ENCODE data around the gene TMEM120B.

Gene TMEM120B

DNA sequence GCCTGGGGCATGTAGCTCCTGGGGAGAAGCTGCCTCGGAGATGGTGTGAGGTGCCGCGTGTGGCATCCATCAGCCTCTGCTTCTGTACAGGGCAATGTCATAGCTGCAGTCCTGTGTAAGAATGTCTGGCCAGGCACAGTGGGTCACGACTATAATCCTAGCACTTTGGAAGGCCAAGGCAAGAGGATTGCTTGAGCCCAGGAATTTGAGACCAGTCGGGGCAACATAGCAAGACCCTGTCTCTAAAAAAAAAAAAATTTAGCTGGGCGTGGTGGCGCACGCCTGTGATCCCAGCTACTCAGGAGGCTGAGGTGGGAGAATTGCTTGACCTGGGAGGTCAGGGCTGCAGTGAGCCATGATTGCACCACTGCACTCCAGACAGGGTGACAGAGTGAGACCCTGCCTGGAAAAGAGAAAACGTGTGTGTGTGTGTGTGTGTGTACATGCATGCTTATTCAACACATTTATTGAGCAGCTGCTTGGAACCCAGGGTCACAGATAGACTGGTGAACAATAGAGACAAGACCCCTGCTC is 56.8 kb downstream of the TMEM120B start:
- Histone ChIP-seq H3K79me2 (ENCODE audit: low read length) (no peaks in the 10 kb centered on the region), H3K9me3 (ENCODE audit: insufficient read depth, low read length) (no peaks in the 10 kb centered on the region), H4K20me1 (ENCODE audit: insufficient read depth, low read length) (no peaks in the 10 kb centered on the region), H2AFZ (ENCODE audit: low read depth, low read length) (no peak overlapping the region), H3K27ac (ENCODE audit: low read length) (no peak overlapping the region), H3K4me2 (ENCODE audit: low read length) (no peak overlapping the region), H3K4me1 (ENCODE audit: low read length) (peaks cover 6% of the 10 kb centered on the region), H3K36me3 (replicated peaks; ENCODE audit: low read depth, low read length) (no peaks in the 10 kb centered on the region), H3K27me3 (ENCODE audit: low read depth, low read length) (no peaks in the 10 kb centered on the region), H3K9ac (ENCODE audit: low read length) (no peak overlapping the region), H3K4me3 (ENCODE audit: low read length) (no peak overlapping the region)
- TF ChIP-seq EZH2phosphoT487 (IDR thresholded peaks at IDR 0.05; ENCODE audit: low read depth) (no peak), CTCF (IDR thresholded peaks at IDR 0.05; ENCODE audit: low read depth, low read length) (no peak)

DNA sequence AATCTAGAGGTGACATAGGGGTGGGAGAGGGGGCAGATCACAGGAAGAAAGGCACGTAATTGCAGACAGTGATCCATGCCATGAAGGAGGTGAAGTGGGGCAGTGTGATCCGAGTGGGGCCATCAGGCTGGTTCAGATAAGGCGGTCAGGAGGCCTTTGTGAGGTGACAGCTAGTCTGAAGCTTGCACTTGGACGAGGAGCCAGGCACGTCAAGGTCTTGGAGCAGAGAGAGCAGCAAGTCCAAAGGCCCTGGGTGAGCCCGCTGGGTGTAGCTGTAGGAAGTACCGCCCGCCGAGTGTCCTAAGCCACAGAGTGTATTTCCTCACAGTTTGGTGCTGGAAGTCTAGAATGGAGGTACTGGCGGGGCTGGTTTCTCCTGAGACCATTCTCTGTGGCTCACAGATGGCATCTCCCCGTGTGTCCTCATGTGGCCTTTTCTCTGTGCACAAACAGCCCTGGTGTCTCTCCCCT is 57.3 kb downstream of the TMEM120B start:
- no peaks in the 10 kb centered on the region for H3K9me3 ChIP-seq (ENCODE audit: insufficient read depth, low read length)
- no peaks in the 10 kb centered on the region for H3K36me3 ChIP-seq (replicated peaks; ENCODE audit: low read depth, low read length)
- no peak for TF ChIP-seq CTCF (IDR thresholded peaks at IDR 0.05; ENCODE audit: low read depth, low read length)
- no peak for TF ChIP-seq EZH2phosphoT487 (IDR thresholded peaks at IDR 0.05; ENCODE audit: low read depth)
- peaks cover 6% of the 10 kb centered on the region for H3K4me1 ChIP-seq (ENCODE audit: low read length)
- no peak overlapping the region for H3K4me3 ChIP-seq (ENCODE audit: low read length)
- H3K27me3 ChIP-seq (ENCODE audit: low read depth, low read length), result no peaks in the 10 kb centered on the region
- H3K27ac ChIP-seq (ENCODE audit: low read length), result no peak overlapping the region
- no peak overlapping the region for H3K9ac ChIP-seq (ENCODE audit: low read length)
- H4K20me1 ChIP-seq (ENCODE audit: insufficient read depth, low read length), result no peaks in the 10 kb centered on the region
- H2AFZ ChIP-seq (ENCODE audit: low read depth, low read length), result no peak overlapping the region
- no peak overlapping the region for H3K4me2 ChIP-seq (ENCODE audit: low read length)
- no peaks in the 10 kb centered on the region for H3K79me2 ChIP-seq (ENCODE audit: low read length)

DNA sequence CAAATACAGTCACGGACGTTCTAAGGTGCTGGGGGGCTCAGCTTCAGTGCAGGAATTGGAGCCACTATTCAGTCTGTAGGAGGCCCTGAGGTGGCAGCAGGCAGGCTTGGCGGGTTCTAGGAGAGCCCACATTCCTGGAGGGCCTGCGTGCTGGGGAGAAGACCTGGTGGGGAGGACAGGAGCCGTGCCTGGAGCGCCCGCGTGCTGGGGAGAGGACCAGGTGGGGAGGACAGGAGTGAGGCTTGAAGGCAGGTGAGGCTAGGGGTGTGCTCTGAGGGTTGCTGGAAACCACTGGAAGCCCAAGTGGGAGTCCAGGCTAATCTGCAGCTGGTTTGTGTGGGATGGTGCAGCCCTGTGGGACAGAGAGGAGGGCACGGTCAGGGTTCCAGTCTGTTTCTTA is 57.8 kb downstream of the TMEM120B start:
- Histone ChIP-seq H2AFZ (ENCODE audit: low read depth, low read length) (no peak overlapping the region), H3K27ac (ENCODE audit: low read length) (no peak overlapping the region), H3K79me2 (ENCODE audit: low read length) (no peaks in the 10 kb centered on the region), H3K4me1 (ENCODE audit: low read length) (peaks cover 8% of the 10 kb centered on the region), H3K4me2 (ENCODE audit: low read length) (no peak overlapping the region), H3K27me3 (ENCODE audit: low read depth, low read length) (no peaks in the 10 kb centered on the region), H3K36me3 (replicated peaks; ENCODE audit: low read depth, low read length) (no peaks in the 10 kb centered on the region), H4K20me1 (ENCODE audit: insufficient read depth, low read length) (no peaks in the 10 kb centered on the region), H3K9me3 (ENCODE audit: insufficient read depth, low read length) (no peaks in the 10 kb centered on the region), H3K4me3 (ENCODE audit: low read length) (no peak overlapping the region), H3K9ac (ENCODE audit: low read length) (no peak overlapping the region)
- TF ChIP-seq CTCF (IDR thresholded peaks at IDR 0.05; ENCODE audit: low read depth, low read length), result no peak
- TF ChIP-seq EZH2phosphoT487 (IDR thresholded peaks at IDR 0.05; ENCODE audit: low read depth), result no peak

DNA sequence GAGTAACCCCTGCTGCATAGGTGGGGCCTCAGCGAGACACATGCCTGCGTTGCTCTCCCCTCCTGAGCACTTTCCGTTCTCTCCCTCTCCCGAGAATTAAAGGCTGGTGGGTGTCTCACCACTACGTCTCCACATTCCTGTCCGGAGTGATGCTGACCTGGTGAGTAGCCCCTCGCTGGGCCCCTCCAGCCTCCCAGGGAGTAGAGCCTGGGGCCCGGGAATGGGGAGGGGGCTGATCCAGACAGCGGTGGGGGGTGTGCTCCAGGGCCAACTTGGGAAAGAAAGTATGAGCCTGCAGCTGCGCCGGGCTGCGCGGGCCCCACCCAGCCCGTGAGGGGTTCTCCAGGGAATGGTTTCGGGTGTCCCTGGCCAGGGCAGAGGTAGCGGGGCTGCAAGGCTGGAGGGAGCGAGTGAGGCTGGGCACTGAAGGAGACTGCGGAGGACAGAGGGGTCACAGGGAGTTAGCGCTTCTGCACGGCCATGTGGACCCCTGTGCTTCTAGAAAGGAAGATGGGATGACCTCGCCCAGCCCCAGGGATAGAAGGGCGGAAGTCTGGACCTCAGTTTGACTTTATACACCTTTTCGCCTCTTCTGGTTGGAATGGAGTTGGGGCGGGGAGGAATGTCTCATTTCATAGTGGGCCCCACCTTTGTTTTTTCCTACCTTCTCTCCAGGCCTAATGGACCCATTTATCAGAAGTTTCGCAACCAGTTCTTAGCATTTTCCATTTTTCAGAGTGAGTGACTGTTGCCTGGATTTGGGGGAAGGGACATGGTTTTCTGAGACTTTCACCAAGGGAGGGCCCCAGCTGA is 58.5 kb downstream of the TMEM120B start:
- Histone ChIP-seq H3K4me3 (ENCODE audit: low read length) (no peak overlapping the region), H3K27me3 (ENCODE audit: low read depth, low read length) (no peaks in the 10 kb centered on the region), H3K4me2 (ENCODE audit: low read length) (no peak overlapping the region), H4K20me1 (ENCODE audit: insufficient read depth, low read length) (no peaks in the 10 kb centered on the region), H3K79me2 (ENCODE audit: low read length) (no peaks in the 10 kb centered on the region), H3K9ac (ENCODE audit: low read length) (no peak overlapping the region), H3K27ac (ENCODE audit: low read length) (no peak overlapping the region), H2AFZ (ENCODE audit: low read depth, low read length) (no peak overlapping the region), H3K4me1 (ENCODE audit: low read length) (peaks cover 14% of the 10 kb centered on the region), H3K9me3 (ENCODE audit: insufficient read depth, low read length) (no peaks in the 10 kb centered on the region), H3K36me3 (replicated peaks; ENCODE audit: low read depth, low read length) (no peaks in the 10 kb centered on the region)
- no peak for TF ChIP-seq CTCF (IDR thresholded peaks at IDR 0.05; ENCODE audit: low read depth, low read length)
- TF ChIP-seq EZH2phosphoT487 (IDR thresholded peaks at IDR 0.05; ENCODE audit: low read depth), result no peak

Data from OCI-LY3 (cell line).